GM19438 (cell line): ENCODE measurements around the gene VPREB3.

ENCODE experiments used
- ATAC-seq: cut with Tn5 transposase; IDR thresholded peaks from one replicate; pipeline ENCODE4 v1.9.1; 2021; ENCODE audit warnings: low read depth; ENCODE audit not compliant: unreplicated experiment

The VPREB3 gene

GRCh38 chr22:23767673-23768548, 13.7 kb upstream of the VPREB3 start, which contains the start of gene CHCHD10:
TSS of gene CHCHD10 (minus strand) at chr22:23767972. CDS start at chr22:23767874, 98 bp downstream.
- peak; percentile 41 for ATAC-seq

GRCh38 chr22:23767303-23767672, 13.1 kb upstream of the VPREB3 start:
- ATAC-seq = no peak

- no peak for ATAC-seq
Observed at GRCh38 chr22:23764899-23765881, 11.0 kb upstream of the VPREB3 start.

GRCh38 chr22:23763954-23764353, 9.7 kb upstream of the VPREB3 start:
- no peak for ATAC-seq

- no peak for ATAC-seq
Observed at GRCh38 chr22:23763579-23763945, 9.3 kb upstream of the VPREB3 start.

GRCh38 chr22:23762842-23763578, 8.8 kb upstream of the VPREB3 start, which contains the start of gene C22orf15:
TSS of gene C22orf15 (plus strand) at chr22:23762990. CDS start at chr22:23763307, 317 bp downstream.
- ATAC-seq = no peak

- ATAC-seq = no peak
Observed at GRCh38 chr22:23760056-23760455, 5.8 kb upstream of the VPREB3 start.

- no peak for ATAC-seq
Observed at GRCh38 chr22:23759566-23759965, 5.3 kb upstream of the VPREB3 start.

- ATAC-seq = no peak
Observed at GRCh38 chr22:23756891-23757290, 2.7 kb upstream of the VPREB3 start.

GRCh38 chr22:23755711-23756110, 1.5 kb upstream of the VPREB3 start:
- no peak for ATAC-seq

GRCh38 chr22:23754980-23755636, 883 bp upstream of the VPREB3 start:
- ATAC-seq = no peak

GRCh38 chr22:23753385-23753784, 840 bp downstream of the VPREB3 start:
- ATAC-seq = no peak

GRCh38 chr22:23752750-23753149, 1.5 kb downstream of the VPREB3 start:
- ATAC-seq = no peak

- ATAC-seq = no peak
Observed at GRCh38 chr22:23752090-23752691, 2.0 kb downstream of the VPREB3 start.

- ATAC-seq = no peak
Observed at GRCh38 chr22:23751441-23751996, 2.7 kb downstream of the VPREB3 start.

GRCh38 chr22:23750714-23751440, 3.3 kb downstream of the VPREB3 start, which contains the start of gene ZNF70:
TSS of gene ZNF70 (minus strand) at chr22:23751112. CDS start at chr22:23745140, 5,972 bp downstream.
- peak; percentile 68 for ATAC-seq

GRCh38 chr22:23750367-23750713, 3.9 kb downstream of the VPREB3 start:
- ATAC-seq = no peak

- ATAC-seq = no peak
Observed at GRCh38 chr22:23749841-23750301, 4.4 kb downstream of the VPREB3 start.
